Bronchus fibroblast of lung (primary cell): Measurements from ENCODE around the gene RTP1. TPM values are rescaled to one million over a fixed set of nuclear protein-coding genes. Genes with fewer than 3 reads are reported as not detected.

Source experiments
- total RNA-seq: library from RNA; depleted of rRNA; stranded (reverse); fragments of >200 nt; gene quantifications from 2 replicates; pipeline ENCODE4 v1.2.3, GENCODE V29; 2015

The RTP1 gene, protein sequence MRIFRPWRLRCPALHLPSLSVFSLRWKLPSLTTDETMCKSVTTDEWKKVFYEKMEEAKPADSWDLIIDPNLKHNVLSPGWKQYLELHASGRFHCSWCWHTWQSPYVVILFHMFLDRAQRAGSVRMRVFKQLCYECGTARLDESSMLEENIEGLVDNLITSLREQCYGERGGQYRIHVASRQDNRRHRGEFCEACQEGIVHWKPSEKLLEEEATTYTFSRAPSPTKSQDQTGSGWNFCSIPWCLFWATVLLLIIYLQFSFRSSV
- total RNA-seq = not detected in 2 replicates

DNA sequence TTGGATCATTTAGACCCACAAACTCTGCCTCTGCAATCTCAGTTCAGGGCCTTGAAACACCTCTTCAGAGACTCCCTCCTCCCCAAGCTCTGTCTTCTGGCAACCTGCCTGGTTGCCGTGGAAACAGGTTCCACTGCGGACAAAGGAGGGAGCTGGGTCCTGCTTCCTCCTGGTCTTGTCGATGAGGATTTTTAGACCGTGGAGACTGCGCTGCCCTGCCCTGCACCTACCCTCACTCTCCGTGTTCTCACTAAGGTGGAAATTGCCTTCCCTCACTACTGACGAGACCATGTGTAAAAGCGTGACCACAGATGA is at the start of gene RTP1:
Gene RTP1, plus strand, starts transcription at position 152 of the 315 bp plus-strand sequence. Its CDS starts 30 bp downstream, at position 182.

Other genes starting within 250 kb of the RTP1 start
- gene RPL39L, start 58.0 kb upstream of the RTP1 start, total RNA-seq = 63.9 and 69.3 TPM in 2 replicates
- gene MASP1, start 94.3 kb downstream of the RTP1 start, total RNA-seq = 1.8 and 2.4 TPM in 2 replicates
- gene RTP4, start 170.9 kb downstream of the RTP1 start, total RNA-seq = not detected in 2 replicates